HepG2 (cell line): ENCODE data around the gene CAMSAP1. TPM values are rescaled to one million over a fixed set of nuclear protein-coding genes. Genes with fewer than 3 reads are reported as not detected.

Experiments
- DNMT1 ChIP-seq: sonication (generic); formaldehyde crosslinking; IDR thresholded peaks from 2 replicates; pipeline ENCODE4 v1.5.1; 2020; ENCODE audit warnings: mild to moderate bottlenecking, missing genetic modification reagents
- KDM6A ChIP-seq: IDR thresholded peaks from 2 replicates; pipeline ENCODE4 v1.6.1; 2016; ENCODE audit warnings: low read depth
- RBM39 ChIP-seq: fragments of 200-400 bp; formaldehyde crosslinking; IDR thresholded peaks from one replicate; pipeline ENCODE4 v1.6.1; 2018; ENCODE audit warnings: antibody characterized with exemption, mild to moderate bottlenecking, low read depth, low read length; ENCODE audit not compliant: poor library complexity, severe bottlenecking
- YY1 ChIP-seq: IDR thresholded peaks from 2 replicates; pipeline ENCODE4 v1.6.1; 2011; ENCODE audit warnings: low read length, low read depth, moderate library complexity, mild to moderate bottlenecking; ENCODE audit not compliant: insufficient read depth, insufficient replicate concordance
- ZNF235 ChIP-seq: sonication (generic); formaldehyde crosslinking; IDR thresholded peaks from 2 replicates; pipeline ENCODE4 v1.8.1; 2023; ENCODE audit warnings: mild to moderate bottlenecking, missing genetic modification reagents, borderline replicate concordance
- ZNF547 ChIP-seq: sonication (generic); formaldehyde crosslinking; IDR thresholded peaks from 2 replicates; pipeline ENCODE4 v1.5.1; 2020; ENCODE audit warnings: mild to moderate bottlenecking, missing genetic modification reagents
- ZNF589 ChIP-seq: sonication (generic); formaldehyde crosslinking; conservative IDR thresholded peaks from 2 replicates; pipeline ENCODE4 v1.8.0; 2022; ENCODE audit warnings: mild to moderate bottlenecking, moderate library complexity, missing genetic modification reagents
- ZNF674 ChIP-seq: sonication (generic); formaldehyde crosslinking; IDR thresholded peaks from 2 replicates; pipeline ENCODE4 v1.5.0; 2020; ENCODE audit warnings: low read depth, mild to moderate bottlenecking, missing genetic modification reagents
- ZNF768 ChIP-seq: sonication (generic); formaldehyde crosslinking; IDR thresholded peaks from 2 replicates; pipeline ENCODE4 v1.4.0; 2020; ENCODE audit warnings: missing genetic modification reagents
- polyA plus RNA-seq, 8 experiments: library from polyadenylated mRNA; depleted of rRNA in 3 of 8; stranded (reverse) in 7 of 8; unstranded in 1 of 8; fragments of >200 nt; fragmentation: Illumina TruSeq in 4 of 8; extraction: Trizol in 4 of 8; gene quantifications; 2 replicates each; pipeline versions ENCODE4 v1.2.1 to v1.2.3, GENCODE V29; 2011 to 2016; ENCODE audit warnings: low read depth in 4 of 8, missing spikeins in 1 of 8, mixed read lengths in 1 of 8; ENCODE audit not compliant: insufficient read depth in 1 of 8
- total RNA-seq, 5 experiments: library from RNA; depleted of rRNA; stranded (reverse); fragments of >200 nt; fragmentation: Illumina TruSeq; extraction: Trizol; gene quantifications; 2 replicates each; pipeline ENCODE4 v1.2.3, GENCODE V29; 2016; ENCODE audit warnings: low read depth in 1 of 5
- TF ChIP-seq, protein P1 (sequence below): sonication (generic); formaldehyde crosslinking; IDR thresholded peaks from 2 replicates; pipeline ENCODE4 v1.5.1; 2020; ENCODE audit warnings: missing genetic modification reagents, mild to moderate bottlenecking, borderline replicate concordance
- TF ChIP-seq, protein P2 (sequence below): sonication (generic); formaldehyde crosslinking; IDR thresholded peaks from 2 replicates; pipeline ENCODE4 v1.5.1; 2020; ENCODE audit warnings: missing genetic modification reagents, mild to moderate bottlenecking, borderline replicate concordance
- TF ChIP-seq, protein P3 (sequence below): sonication (generic); formaldehyde crosslinking; IDR thresholded peaks from 2 replicates; pipeline ENCODE4 v1.5.0; 2020; ENCODE audit warnings: missing genetic modification reagents
- TF ChIP-seq, protein P4 (sequence below): sonication (generic); formaldehyde crosslinking; IDR thresholded peaks from 2 replicates; pipeline ENCODE4; 2020; ENCODE audit warnings: missing genetic modification reagents, mild to moderate bottlenecking, borderline replicate concordance
- TF ChIP-seq, protein P5 (sequence below): sonication (generic); formaldehyde crosslinking; IDR thresholded peaks from 2 replicates; pipeline ENCODE4 v1.9.0; 2021; ENCODE audit warnings: missing genetic modification reagents, borderline replicate concordance

Gene CAMSAP1
- total and polyA plus RNA-seq, 2 of the 13 experiments (the other 11 are each of a cell fraction or from before 2014, with no cell fraction given): 3.8 to 12.4 TPM

DNA sequence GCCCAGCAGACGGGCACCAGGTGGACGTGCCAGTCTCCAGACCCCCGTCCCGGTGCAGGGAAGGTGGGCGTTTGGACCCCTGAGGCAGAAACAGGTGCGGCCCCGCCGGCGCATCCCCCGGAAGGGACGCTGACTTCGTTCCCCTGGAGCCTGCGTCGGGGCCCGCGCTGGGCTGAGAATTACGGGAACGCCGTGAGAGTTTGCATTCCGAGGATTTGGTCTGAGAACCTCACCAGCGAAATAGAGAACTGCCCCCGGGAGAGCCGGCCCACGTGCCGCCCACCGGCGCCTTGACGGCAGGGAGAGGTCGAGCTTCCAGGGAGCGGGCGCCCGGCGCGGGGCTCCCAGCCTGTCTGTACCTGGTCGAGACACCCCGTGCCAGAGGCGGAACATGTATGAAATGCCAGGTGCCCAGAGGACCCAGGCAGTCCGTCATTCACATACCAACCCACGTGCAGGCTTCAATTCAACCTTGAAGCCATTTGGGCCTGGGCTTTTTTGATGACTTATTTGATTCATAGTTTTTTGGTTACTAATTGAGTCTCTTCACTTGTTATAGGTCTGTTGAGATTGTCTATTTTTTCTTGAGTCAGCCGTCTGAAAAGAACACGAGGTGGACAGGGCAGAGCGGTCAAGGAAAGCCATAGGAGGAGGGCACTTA lies 877 bp upstream of the CAMSAP1 start (continued):
- TF ChIP-seq, protein P1, sequence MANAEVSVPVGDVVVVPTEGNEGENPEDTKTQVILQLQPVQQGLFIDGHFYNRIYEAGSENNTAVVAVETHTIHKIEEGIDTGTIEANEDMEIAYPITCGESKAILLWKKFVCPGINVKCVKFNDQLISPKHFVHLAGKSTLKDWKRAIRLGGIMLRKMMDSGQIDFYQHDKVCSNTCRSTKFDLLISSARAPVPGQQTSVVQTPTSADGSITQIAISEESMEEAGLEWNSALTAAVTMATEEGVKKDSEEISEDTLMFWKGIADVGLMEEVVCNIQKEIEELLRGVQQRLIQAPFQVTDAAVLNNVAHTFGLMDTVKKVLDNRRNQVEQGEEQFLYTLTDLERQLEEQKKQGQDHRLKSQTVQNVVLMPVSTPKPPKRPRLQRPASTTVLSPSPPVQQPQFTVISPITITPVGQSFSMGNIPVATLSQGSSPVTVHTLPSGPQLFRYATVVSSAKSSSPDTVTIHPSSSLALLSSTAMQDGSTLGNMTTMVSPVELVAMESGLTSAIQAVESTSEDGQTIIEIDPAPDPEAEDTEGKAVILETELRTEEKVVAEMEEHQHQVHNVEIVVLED (CRISPR knock-in tag): 0 out of 2 replicates have a peak, but pooled peaks have one; percentile 6
- TF ChIP-seq, protein P2, sequence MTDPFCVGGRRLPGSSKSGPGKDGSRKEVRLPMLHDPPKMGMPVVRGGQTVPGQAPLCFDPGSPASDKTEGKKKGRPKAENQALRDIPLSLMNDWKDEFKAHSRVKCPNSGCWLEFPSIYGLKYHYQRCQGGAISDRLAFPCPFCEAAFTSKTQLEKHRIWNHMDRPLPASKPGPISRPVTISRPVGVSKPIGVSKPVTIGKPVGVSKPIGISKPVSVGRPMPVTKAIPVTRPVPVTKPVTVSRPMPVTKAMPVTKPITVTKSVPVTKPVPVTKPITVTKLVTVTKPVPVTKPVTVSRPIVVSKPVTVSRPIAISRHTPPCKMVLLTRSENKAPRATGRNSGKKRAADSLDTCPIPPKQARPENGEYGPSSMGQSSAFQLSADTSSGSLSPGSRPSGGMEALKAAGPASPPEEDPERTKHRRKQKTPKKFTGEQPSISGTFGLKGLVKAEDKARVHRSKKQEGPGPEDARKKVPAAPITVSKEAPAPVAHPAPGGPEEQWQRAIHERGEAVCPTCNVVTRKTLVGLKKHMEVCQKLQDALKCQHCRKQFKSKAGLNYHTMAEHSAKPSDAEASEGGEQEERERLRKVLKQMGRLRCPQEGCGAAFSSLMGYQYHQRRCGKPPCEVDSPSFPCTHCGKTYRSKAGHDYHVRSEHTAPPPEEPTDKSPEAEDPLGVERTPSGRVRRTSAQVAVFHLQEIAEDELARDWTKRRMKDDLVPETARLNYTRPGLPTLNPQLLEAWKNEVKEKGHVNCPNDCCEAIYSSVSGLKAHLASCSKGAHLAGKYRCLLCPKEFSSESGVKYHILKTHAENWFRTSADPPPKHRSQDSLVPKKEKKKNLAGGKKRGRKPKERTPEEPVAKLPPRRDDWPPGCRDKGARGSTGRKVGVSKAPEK (CRISPR knock-in tag): no peak
- TF ChIP-seq DNMT1 (CRISPR knock-in tag) (0 out of 2 replicates have a peak, but pooled peaks have one; percentile 22), ZNF589 (CRISPR knock-in tag) (no peak), YY1 (no peak), ZNF768 (no peak), ZNF674 (CRISPR knock-in tag) (no peak), ZNF547 (CRISPR knock-in tag) (peak; percentile 81; the same call in 1 of the 2 replicates), RBM39 (no peak), KDM6A (CRISPR knock-in tag) (0 out of 2 replicates have a peak, but pooled peaks have one; percentile 6), ZNF235 (0 out of 2 replicates have a peak, but pooled peaks have one; percentile 32)
- TF ChIP-seq, protein P3, sequence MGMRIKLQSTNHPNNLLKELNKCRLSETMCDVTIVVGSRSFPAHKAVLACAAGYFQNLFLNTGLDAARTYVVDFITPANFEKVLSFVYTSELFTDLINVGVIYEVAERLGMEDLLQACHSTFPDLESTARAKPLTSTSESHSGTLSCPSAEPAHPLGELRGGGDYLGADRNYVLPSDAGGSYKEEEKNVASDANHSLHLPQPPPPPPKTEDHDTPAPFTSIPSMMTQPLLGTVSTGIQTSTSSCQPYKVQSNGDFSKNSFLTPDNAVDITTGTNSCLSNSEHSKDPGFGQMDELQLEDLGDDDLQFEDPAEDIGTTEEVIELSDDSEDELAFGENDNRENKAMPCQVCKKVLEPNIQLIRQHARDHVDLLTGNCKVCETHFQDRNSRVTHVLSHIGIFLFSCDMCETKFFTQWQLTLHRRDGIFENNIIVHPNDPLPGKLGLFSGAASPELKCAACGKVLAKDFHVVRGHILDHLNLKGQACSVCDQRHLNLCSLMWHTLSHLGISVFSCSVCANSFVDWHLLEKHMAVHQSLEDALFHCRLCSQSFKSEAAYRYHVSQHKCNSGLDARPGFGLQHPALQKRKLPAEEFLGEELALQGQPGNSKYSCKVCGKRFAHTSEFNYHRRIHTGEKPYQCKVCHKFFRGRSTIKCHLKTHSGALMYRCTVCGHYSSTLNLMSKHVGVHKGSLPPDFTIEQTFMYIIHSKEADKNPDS (CRISPR knock-in tag): no peak
- TF ChIP-seq, protein P4, sequence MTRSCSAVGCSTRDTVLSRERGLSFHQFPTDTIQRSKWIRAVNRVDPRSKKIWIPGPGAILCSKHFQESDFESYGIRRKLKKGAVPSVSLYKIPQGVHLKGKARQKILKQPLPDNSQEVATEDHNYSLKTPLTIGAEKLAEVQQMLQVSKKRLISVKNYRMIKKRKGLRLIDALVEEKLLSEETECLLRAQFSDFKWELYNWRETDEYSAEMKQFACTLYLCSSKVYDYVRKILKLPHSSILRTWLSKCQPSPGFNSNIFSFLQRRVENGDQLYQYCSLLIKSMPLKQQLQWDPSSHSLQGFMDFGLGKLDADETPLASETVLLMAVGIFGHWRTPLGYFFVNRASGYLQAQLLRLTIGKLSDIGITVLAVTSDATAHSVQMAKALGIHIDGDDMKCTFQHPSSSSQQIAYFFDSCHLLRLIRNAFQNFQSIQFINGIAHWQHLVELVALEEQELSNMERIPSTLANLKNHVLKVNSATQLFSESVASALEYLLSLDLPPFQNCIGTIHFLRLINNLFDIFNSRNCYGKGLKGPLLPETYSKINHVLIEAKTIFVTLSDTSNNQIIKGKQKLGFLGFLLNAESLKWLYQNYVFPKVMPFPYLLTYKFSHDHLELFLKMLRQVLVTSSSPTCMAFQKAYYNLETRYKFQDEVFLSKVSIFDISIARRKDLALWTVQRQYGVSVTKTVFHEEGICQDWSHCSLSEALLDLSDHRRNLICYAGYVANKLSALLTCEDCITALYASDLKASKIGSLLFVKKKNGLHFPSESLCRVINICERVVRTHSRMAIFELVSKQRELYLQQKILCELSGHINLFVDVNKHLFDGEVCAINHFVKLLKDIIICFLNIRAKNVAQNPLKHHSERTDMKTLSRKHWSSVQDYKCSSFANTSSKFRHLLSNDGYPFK: no peak
- TF ChIP-seq, protein P5, sequence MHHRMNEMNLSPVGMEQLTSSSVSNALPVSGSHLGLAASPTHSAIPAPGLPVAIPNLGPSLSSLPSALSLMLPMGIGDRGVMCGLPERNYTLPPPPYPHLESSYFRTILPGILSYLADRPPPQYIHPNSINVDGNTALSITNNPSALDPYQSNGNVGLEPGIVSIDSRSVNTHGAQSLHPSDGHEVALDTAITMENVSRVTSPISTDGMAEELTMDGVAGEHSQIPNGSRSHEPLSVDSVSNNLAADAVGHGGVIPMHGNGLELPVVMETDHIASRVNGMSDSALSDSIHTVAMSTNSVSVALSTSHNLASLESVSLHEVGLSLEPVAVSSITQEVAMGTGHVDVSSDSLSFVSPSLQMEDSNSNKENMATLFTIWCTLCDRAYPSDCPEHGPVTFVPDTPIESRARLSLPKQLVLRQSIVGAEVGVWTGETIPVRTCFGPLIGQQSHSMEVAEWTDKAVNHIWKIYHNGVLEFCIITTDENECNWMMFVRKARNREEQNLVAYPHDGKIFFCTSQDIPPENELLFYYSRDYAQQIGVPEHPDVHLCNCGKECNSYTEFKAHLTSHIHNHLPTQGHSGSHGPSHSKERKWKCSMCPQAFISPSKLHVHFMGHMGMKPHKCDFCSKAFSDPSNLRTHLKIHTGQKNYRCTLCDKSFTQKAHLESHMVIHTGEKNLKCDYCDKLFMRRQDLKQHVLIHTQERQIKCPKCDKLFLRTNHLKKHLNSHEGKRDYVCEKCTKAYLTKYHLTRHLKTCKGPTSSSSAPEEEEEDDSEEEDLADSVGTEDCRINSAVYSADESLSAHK (CRISPR knock-in tag): no peak
